ENCODE results near the gene CIRBP.
A peak's percentile ranks its signal among the peaks of the same experiment; 100 is the strongest.

Gene CIRBP

DNA sequence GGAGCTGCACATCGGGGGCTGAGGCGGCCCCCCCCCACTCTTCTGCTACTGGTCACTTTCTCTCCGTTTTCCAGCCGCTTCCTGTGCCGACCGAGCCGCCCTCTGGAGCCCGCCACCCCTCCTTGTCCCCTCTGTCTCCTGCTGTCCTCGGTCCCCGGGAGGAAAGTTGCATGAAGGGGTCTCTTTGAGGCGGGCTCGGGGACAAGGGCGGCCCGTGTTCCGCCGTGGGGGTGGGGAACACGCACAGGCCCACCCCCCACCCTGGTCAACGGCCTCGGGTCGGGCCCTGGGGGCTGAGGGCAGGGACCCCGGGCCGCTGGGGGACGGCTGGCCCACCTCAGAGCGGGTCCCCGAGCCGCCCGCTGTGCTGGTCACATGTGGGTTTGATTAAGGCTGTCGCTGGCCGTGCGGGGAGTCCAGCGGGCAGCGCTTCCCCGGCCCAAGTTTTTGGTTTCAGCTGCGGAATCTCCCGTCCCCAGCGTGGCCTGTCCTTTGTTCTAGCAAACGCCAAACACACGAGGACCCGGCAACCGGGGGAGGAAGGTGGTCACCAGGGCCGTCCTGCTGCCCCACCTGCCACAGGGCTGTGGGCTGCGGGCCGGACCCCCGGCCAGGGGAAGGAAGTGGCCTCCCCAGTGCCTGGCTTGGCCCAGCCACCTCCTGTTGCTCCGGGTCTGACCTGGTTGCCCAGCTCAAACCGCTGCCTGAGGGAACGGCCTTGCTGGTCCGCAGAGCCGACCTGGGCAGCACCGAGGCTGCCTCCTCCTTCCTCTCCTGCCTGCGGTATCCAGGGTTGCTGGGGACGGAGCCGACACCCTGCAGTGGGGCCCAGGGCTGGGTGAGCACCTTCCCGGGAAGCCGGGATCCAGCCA lies 18.5 kb downstream of the CIRBP start:
- no peaks in the 10 kb centered on the region for H3K79me1 ChIP-seq (ENCODE audit: low read length)
- H4K8ac ChIP-seq (ENCODE audit: low read depth, low read length): no peak overlapping the region
- no peak for DNase-seq
- no peak overlapping the region for H2BK120ac ChIP-seq (ENCODE audit: low read depth, low read length)
- H3K36me3 ChIP-seq (ENCODE audit: control insufficient read depth, insufficient read depth, low read length): no peaks in the 10 kb centered on the region
- peak overlapping the region; percentile 34 for H3K56ac ChIP-seq (ENCODE audit: low read length)
- H3K9ac ChIP-seq (ENCODE audit: low read length): no peak overlapping the region
- H3K4me2 ChIP-seq (ENCODE audit: low read length): no peak overlapping the region
- no peak overlapping the region for H2AK5ac ChIP-seq (ENCODE audit: low read length)
- H3K27ac ChIP-seq (ENCODE audit: low read depth, low read length): no peak overlapping the region
- H3K79me2 ChIP-seq (ENCODE audit: control insufficient read depth, insufficient read depth, low read length): no peaks in the 10 kb centered on the region
- no peak overlapping the region for H2BK5ac ChIP-seq (ENCODE audit: low read length)
- no peaks in the 10 kb centered on the region for H3K4me1 ChIP-seq (ENCODE audit: control insufficient read depth, low read depth, low read length)
- no peak overlapping the region for H3K4me3 ChIP-seq (ENCODE audit: low read length)
- no peaks in the 10 kb centered on the region for H3K27me3 ChIP-seq (ENCODE audit: insufficient read depth, low read length, poor library complexity)
- H4K5ac ChIP-seq (ENCODE audit: low read length): no peak overlapping the region
- no peak overlapping the region for H2BK15ac ChIP-seq (replicated peaks; ENCODE audit: low read depth)
- no CpG with 5 or more reads among the region's 55 CpGs for WGBS (ENCODE audit: extremely low coverage, insufficient coverage, low lambda C conversion rate)
- H3K18ac ChIP-seq (ENCODE audit: low read length): no peak overlapping the region
- H3K4ac ChIP-seq (ENCODE audit: low read depth, low read length): no peak overlapping the region
- H3K23ac ChIP-seq (ENCODE audit: low read length): no peak overlapping the region

DNA sequence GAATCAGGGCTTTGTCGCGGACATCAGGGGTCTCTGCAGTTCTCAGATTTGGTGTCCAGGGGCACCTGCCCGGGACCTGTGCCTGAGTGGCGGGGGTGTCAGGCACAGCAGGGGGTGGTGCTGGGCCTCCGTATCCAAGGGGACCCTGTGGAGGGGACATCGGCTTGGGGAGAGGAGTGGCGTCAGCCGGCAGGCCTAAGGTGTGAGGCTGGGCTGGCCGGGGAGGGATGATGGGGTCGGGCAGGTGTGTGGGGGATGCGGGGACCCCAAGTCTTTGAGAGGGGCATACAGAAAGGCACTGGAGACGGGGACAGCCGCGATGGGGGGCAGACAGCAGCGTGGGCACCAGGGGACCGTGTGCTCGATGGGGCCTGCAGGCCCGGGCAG lies 19.1 kb downstream of the CIRBP start:
- H3K79me2 ChIP-seq (ENCODE audit: control insufficient read depth, insufficient read depth, low read length): no peaks in the 10 kb centered on the region
- H2BK120ac ChIP-seq (ENCODE audit: low read depth, low read length): no peak overlapping the region
- H3K36me3 ChIP-seq (ENCODE audit: control insufficient read depth, insufficient read depth, low read length): no peaks in the 10 kb centered on the region
- no peak overlapping the region for H3K18ac ChIP-seq (ENCODE audit: low read length)
- no peak overlapping the region for H3K9ac ChIP-seq (ENCODE audit: low read length)
- no peak overlapping the region for H4K5ac ChIP-seq (ENCODE audit: low read length)
- no peak overlapping the region for H3K23ac ChIP-seq (ENCODE audit: low read length)
- no peak overlapping the region for H3K27ac ChIP-seq (ENCODE audit: low read depth, low read length)
- H3K56ac ChIP-seq (ENCODE audit: low read length): no peak overlapping the region
- no peak overlapping the region for H2BK15ac ChIP-seq (replicated peaks; ENCODE audit: low read depth)
- no peak overlapping the region for H2BK5ac ChIP-seq (ENCODE audit: low read length)
- DNase-seq: no peak
- H2AK5ac ChIP-seq (ENCODE audit: low read length): no peak overlapping the region
- H3K4me2 ChIP-seq (ENCODE audit: low read length): no peak overlapping the region
- no peak overlapping the region for H3K4me3 ChIP-seq (ENCODE audit: low read length)
- no peaks in the 10 kb centered on the region for H3K4me1 ChIP-seq (ENCODE audit: control insufficient read depth, low read depth, low read length)
- no peak overlapping the region for H4K8ac ChIP-seq (ENCODE audit: low read depth, low read length)
- H3K4ac ChIP-seq (ENCODE audit: low read depth, low read length): no peak overlapping the region
- WGBS (ENCODE audit: extremely low coverage, insufficient coverage, low lambda C conversion rate): no CpG with 5 or more reads among the region's 18 CpGs
- H3K79me1 ChIP-seq (ENCODE audit: low read length): no peaks in the 10 kb centered on the region
- no peaks in the 10 kb centered on the region for H3K27me3 ChIP-seq (ENCODE audit: insufficient read depth, low read length, poor library complexity)

- H2BK15ac ChIP-seq (replicated peaks; ENCODE audit: low read depth): no peak overlapping the region
- no peaks in the 10 kb centered on the region for H3K27me3 ChIP-seq (ENCODE audit: insufficient read depth, low read length, poor library complexity)
- no peak overlapping the region for H3K4me3 ChIP-seq (ENCODE audit: low read length)
Measured at GRCh38 chr19:1288833-1289685, 19.9 kb downstream of the CIRBP start.

GRCh38 chr19:1289686-1290025 lies 20.5 kb downstream of the CIRBP start:
- Histone ChIP-seq H2BK5ac (ENCODE audit: low read length) (no peak overlapping the region), H3K23ac (ENCODE audit: low read length) (no peak overlapping the region), H3K56ac (ENCODE audit: low read length) (no peak overlapping the region), H3K79me2 (ENCODE audit: control insufficient read depth, insufficient read depth, low read length) (no peaks in the 10 kb centered on the region), H4K5ac (ENCODE audit: low read length) (no peak overlapping the region), H3K9ac (ENCODE audit: low read length) (no peak overlapping the region), H4K8ac (ENCODE audit: low read depth, low read length) (no peak overlapping the region), H3K4ac (ENCODE audit: low read depth, low read length) (no peak overlapping the region), H2BK15ac (replicated peaks; ENCODE audit: low read depth) (no peak overlapping the region), H3K4me2 (ENCODE audit: low read length) (no peak overlapping the region), H2BK120ac (ENCODE audit: low read depth, low read length) (no peak overlapping the region), H3K18ac (ENCODE audit: low read length) (no peak overlapping the region), H3K27me3 (ENCODE audit: insufficient read depth, low read length, poor library complexity) (no peaks in the 10 kb centered on the region), H3K27ac (ENCODE audit: low read depth, low read length) (no peak overlapping the region), H2AK5ac (ENCODE audit: low read length) (no peak overlapping the region), H3K4me1 (ENCODE audit: control insufficient read depth, low read depth, low read length) (no peaks in the 10 kb centered on the region), H3K36me3 (ENCODE audit: control insufficient read depth, insufficient read depth, low read length) (no peaks in the 10 kb centered on the region), H3K79me1 (ENCODE audit: low read length) (no peaks in the 10 kb centered on the region), H3K4me3 (ENCODE audit: low read length) (no peak overlapping the region)
- no peak for DNase-seq
- WGBS (ENCODE audit: extremely low coverage, insufficient coverage, low lambda C conversion rate): no CpG with 5 or more reads among the region's 19 CpGs

More at GRCh38 chr19:1288833-1289685, 19.9 kb downstream of the CIRBP start:
- Histone ChIP-seq H2AK5ac (ENCODE audit: low read length) (no peak overlapping the region), H3K23ac (ENCODE audit: low read length) (no peak overlapping the region), H3K4ac (ENCODE audit: low read depth, low read length) (no peak overlapping the region), H3K27ac (ENCODE audit: low read depth, low read length) (no peak overlapping the region), H3K18ac (ENCODE audit: low read length) (no peak overlapping the region), H3K9ac (ENCODE audit: low read length) (no peak overlapping the region), H3K79me2 (ENCODE audit: control insufficient read depth, insufficient read depth, low read length) (no peaks in the 10 kb centered on the region), H3K56ac (ENCODE audit: low read length) (no peak overlapping the region), H4K5ac (ENCODE audit: low read length) (no peak overlapping the region), H3K79me1 (ENCODE audit: low read length) (no peaks in the 10 kb centered on the region), H3K4me1 (ENCODE audit: control insufficient read depth, low read depth, low read length) (no peaks in the 10 kb centered on the region), H3K4me2 (ENCODE audit: low read length) (no peak overlapping the region), H2BK120ac (ENCODE audit: low read depth, low read length) (no peak overlapping the region), H4K8ac (ENCODE audit: low read depth, low read length) (no peak overlapping the region), H3K36me3 (ENCODE audit: control insufficient read depth, insufficient read depth, low read length) (no peaks in the 10 kb centered on the region), H2BK5ac (ENCODE audit: low read length) (no peak overlapping the region)
- DNase-seq: no peak
- WGBS (ENCODE audit: extremely low coverage, insufficient coverage, low lambda C conversion rate): no CpG with 5 or more reads among the region's 41 CpGs

DNA sequence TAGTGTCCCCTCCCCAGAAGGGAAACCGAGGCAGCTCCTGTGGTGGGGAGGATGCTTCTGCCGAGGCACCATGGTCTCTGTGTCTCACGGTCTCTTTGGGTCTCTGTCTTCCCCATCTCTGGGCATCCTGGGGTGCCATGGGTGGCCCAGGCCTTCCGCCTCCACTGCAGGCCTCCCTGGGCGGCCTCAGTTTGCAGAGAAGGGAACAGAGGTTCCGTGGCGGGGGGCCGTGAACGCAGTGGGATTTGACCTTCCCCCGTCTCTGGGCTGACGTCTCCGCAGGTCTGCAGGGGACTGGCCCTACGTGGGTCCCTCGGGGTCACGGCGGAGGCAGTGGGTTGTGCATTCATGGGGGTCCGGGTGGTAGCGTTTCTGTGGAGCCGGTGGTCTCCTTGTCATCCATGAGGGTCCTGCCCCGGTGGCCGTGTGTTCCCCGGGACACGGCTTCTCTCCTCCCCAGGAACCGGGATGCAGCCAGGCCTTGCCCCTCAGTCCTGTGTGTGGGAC lies 21.1 kb downstream of the CIRBP start:
- H2BK15ac ChIP-seq (replicated peaks; ENCODE audit: low read depth): no peak overlapping the region
- H3K4me2 ChIP-seq (ENCODE audit: low read length): no peak overlapping the region
- no peak overlapping the region for H3K56ac ChIP-seq (ENCODE audit: low read length)
- no peak overlapping the region for H2BK5ac ChIP-seq (ENCODE audit: low read length)
- H3K27ac ChIP-seq (ENCODE audit: low read depth, low read length): no peak overlapping the region
- no peak overlapping the region for H4K5ac ChIP-seq (ENCODE audit: low read length)
- no peaks in the 10 kb centered on the region for H3K27me3 ChIP-seq (ENCODE audit: insufficient read depth, low read length, poor library complexity)
- no peaks in the 10 kb centered on the region for H3K4me1 ChIP-seq (ENCODE audit: control insufficient read depth, low read depth, low read length)
- H3K4ac ChIP-seq (ENCODE audit: low read depth, low read length): no peak overlapping the region
- H3K18ac ChIP-seq (ENCODE audit: low read length): no peak overlapping the region
- no peak overlapping the region for H3K4me3 ChIP-seq (ENCODE audit: low read length)
- no CpG with 5 or more reads among the region's 24 CpGs for WGBS (ENCODE audit: extremely low coverage, insufficient coverage, low lambda C conversion rate)
- no peak overlapping the region for H3K23ac ChIP-seq (ENCODE audit: low read length)
- H3K79me2 ChIP-seq (ENCODE audit: control insufficient read depth, insufficient read depth, low read length): no peaks in the 10 kb centered on the region
- no peak overlapping the region for H2BK120ac ChIP-seq (ENCODE audit: low read depth, low read length)
- DNase-seq: no peak
- no peaks in the 10 kb centered on the region for H3K79me1 ChIP-seq (ENCODE audit: low read length)
- no peak overlapping the region for H2AK5ac ChIP-seq (ENCODE audit: low read length)
- no peaks in the 10 kb centered on the region for H3K36me3 ChIP-seq (ENCODE audit: control insufficient read depth, insufficient read depth, low read length)
- no peak overlapping the region for H3K9ac ChIP-seq (ENCODE audit: low read length)
- no peak overlapping the region for H4K8ac ChIP-seq (ENCODE audit: low read depth, low read length)
